HL-60/S4 (cell line): ENCODE measurements around the gene TMEM217.
"Not testable (repeated sequence)": the region's sequence is repeated elsewhere in the genome, so short reads cannot be mapped to it uniquely, and the experiment has no call there.

ENCODE experiments used
- in situ Hi-C: fragments of 300-500 bp; cut with MboI; formaldehyde crosslinking; loops from 2 replicates; pipeline ENCODE4 v1.14.3; 2022; ENCODE audit warnings: low sequenced_read_pairs

The TMEM217 gene

GRCh38 chr6:37257634-37258404 is at the start of gene TMEM217, which contains the start of gene TBC1D22B:
TMEM217 (minus strand) TSS chr6:37258144; CDS start chr6:37219030, 39,114 bp downstream.
TBC1D22B (plus strand) TSS chr6:37257772; CDS start chr6:37257918, 146 bp downstream.
- in situ Hi-C loops: no loop called here

- in situ Hi-C loops: not testable (repeated sequence)
These were observed 49.5 kb upstream of the TMEM217 start for GRCh38 chr6:37307484-37307883.

GRCh38 chr6:37306624-37307222 is 48.8 kb upstream of the TMEM217 start:
- in situ Hi-C loops: no loop called here

GRCh38 chr6:37305841-37306425 is 48.0 kb upstream of the TMEM217 start:
- in situ Hi-C loops: no loop called here

- in situ Hi-C loops: no loop called here
These were observed 46.8 kb upstream of the TMEM217 start for GRCh38 chr6:37304766-37305165.

GRCh38 chr6:37303891-37304503 is 46.1 kb upstream of the TMEM217 start:
- in situ Hi-C loops: no loop called here

GRCh38 chr6:37303091-37303660 is 45.2 kb upstream of the TMEM217 start:
- in situ Hi-C loops: no loop called here

GRCh38 chr6:37302086-37302686 is 44.2 kb upstream of the TMEM217 start:
- in situ Hi-C loops: no loop called here

- in situ Hi-C loops: no loop called here
These were observed 42.0 kb upstream of the TMEM217 start for GRCh38 chr6:37299990-37300389.

GRCh38 chr6:37298958-37299357 is 41.0 kb upstream of the TMEM217 start:
- in situ Hi-C loops: no loop called here

- in situ Hi-C loops: not testable (repeated sequence)
These were observed 39.7 kb upstream of the TMEM217 start for GRCh38 chr6:37297637-37298036.

- in situ Hi-C loops: no loop called here
These were observed 35.5 kb upstream of the TMEM217 start for GRCh38 chr6:37293426-37293825.

GRCh38 chr6:37289931-37290330 is 32.0 kb upstream of the TMEM217 start:
- in situ Hi-C loops: no loop called here

- in situ Hi-C loops: no loop called here
These were observed 30.3 kb upstream of the TMEM217 start for GRCh38 chr6:37288247-37288646.

- in situ Hi-C loops: no loop called here
These were observed 29.7 kb upstream of the TMEM217 start for GRCh38 chr6:37287519-37288157.

GRCh38 chr6:37285861-37286311 is 27.9 kb upstream of the TMEM217 start:
- in situ Hi-C loops: no loop called here

- in situ Hi-C loops: no loop called here
These were observed 26.8 kb upstream of the TMEM217 start for GRCh38 chr6:37284781-37285180.

GRCh38 chr6:37283671-37284151 is 25.8 kb upstream of the TMEM217 start:
- in situ Hi-C loops: no loop called here

- in situ Hi-C loops: no loop called here
These were observed 25.3 kb upstream of the TMEM217 start for GRCh38 chr6:37283268-37283667.

GRCh38 chr6:37282371-37282770 is 24.4 kb upstream of the TMEM217 start:
- in situ Hi-C loops: no loop called here
